GM12865 (cell line): ENCODE data around the gene R3HDML.
"Not testable (repeated sequence)": the region's sequence is repeated elsewhere in the genome, so short reads cannot be mapped to it uniquely, and the experiment has no call there.

Experiments used
- DNase-seq: peaks from one replicate; pipeline ENCODE4 v3.0.0; 2010; ENCODE audit warnings: low read depth
- H3K4me3 ChIP-seq: 2 replicates; pipeline ENCODE4 v1.5.1; 2011; ENCODE audit warnings: mild to moderate bottlenecking, low read depth, low read length, control low read depth
- CTCF ChIP-seq: IDR thresholded peaks from 2 replicates; pipeline ENCODE4 v1.5.1; 2011; ENCODE audit warnings: low read length, control low read depth, low read depth, inconsistent platforms; ENCODE audit not compliant: insufficient read depth; ENCODE audit errors: missing control alignments

Gene R3HDML, protein sequence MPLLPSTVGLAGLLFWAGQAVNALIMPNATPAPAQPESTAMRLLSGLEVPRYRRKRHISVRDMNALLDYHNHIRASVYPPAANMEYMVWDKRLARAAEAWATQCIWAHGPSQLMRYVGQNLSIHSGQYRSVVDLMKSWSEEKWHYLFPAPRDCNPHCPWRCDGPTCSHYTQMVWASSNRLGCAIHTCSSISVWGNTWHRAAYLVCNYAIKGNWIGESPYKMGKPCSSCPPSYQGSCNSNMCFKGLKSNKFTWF

DNA sequence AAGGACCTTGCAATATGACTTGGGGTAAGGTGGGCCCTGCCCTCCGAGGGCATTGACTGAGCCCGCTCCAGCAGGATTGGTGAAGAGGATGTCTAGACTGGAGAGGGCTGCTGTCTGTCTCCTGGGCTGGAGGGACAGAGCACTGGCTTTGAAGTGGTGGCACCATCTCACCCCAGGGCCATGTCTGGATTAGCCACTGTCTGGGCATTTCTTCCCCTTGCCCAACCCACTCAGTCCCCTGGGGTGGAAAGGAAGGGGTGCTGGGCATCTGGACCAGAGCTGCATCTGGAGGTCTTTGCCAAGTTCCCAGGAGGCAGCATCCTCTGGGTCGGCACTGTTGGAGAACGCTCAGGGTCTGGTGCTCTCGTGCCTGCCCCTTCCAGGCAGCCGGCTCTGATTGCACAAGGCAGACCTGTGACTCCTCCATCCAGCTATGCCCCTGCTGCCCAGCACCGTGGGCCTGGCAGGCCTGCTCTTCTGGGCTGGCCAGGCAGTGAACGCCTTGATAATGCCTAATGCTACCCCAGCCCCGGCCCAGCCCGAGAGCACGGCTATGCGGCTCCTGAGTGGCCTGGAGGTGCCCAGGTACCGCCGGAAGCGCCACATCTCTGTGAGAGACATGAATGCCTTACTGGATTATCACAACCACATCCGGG lies at the start of gene R3HDML:
Gene R3HDML (plus strand): TSS at position 319 of the 656 bp plus-strand sequence. CDS start 115 bp downstream, at position 434.
- H3K4me3 ChIP-seq = no peak within 1 kb of the TSS
- DNase-seq = no peak
- TF ChIP-seq CTCF = no peak

DNA sequence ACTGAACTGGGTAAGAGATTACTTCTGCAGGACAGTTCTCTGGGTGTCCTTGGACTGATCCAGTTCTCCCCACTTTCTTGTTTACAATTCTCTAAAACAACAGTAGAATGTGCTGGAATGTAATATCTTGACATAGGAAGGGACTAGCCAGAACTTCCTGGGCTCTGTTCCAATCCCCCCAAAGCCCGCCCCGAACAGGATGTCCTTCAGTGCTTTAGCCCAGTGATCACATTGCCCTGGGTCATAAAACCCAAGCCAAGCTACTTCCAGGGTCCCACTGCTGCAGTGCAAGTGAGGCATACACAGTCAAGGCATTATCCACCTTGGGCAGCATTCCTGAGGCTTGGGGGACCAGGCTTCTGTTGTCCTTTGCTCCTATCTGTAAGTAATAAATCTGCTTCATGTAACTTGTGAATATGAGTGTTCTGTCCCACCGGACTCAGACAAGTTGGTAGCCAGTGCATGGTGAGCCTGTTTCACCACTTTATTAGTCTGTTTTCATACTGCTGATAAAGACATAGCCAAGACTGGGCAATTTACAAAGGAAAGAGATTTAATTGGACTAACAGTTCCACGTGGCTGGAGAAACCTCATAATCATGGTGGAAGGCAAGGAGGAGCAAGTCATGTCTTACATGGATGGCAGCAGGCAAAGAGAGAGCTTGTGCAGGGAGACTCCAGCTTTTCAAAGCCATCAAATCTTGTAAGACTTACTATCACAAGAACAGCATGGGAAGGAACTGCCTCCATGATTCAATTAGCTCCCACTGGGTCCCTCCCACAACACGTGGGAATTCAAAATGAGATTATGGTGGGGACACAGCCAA lies 49.4 kb upstream of the R3HDML start:
- no peak for DNase-seq
- H3K4me3 ChIP-seq = no peak overlapping the region

DNA sequence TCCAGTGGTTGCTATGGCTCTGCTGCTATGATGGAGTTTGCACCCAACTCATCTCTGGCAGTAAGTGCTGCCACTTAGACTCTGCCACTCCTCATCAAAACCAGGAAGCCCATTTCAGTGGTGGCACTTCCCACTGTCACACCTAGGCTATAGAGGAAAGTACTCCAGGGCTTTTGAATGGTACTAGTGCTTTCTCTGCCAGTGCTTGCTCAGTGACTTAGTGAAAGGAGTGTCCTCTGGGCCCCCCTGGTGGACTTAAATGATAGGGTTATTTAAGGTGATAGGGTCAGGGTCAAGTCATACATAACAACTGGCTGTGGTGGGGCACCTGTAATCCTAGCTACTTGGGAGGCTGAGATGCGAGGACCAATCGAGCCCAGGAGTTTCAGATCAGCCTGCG lies 48.6 kb upstream of the R3HDML start:
- H3K4me3 ChIP-seq = no peak overlapping the region
- peak; percentile 10 for DNase-seq
- no peak for TF ChIP-seq CTCF

More for the DNA sequence above, 49.4 kb upstream of the R3HDML start:
- TF ChIP-seq CTCF = no peak

DNA sequence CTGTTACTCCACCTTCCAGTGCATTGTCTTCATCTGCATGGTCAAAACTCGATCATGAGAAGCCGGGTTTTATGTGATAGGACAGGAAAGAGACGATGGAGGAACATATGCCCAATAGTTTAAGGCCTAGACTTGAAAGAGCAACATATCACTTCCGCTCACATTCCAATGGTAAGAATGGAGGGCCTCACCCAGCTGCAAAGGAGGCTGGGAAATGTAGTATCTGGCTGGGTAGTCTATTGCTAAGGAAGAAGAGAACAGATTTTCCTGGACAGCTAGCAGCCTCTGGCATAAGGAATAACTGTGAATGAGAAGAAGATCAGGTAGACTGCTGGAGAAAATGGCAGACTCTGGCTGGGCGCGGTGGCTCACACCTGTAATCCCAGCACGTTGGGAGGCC lies 45.1 kb upstream of the R3HDML start:
- no peak overlapping the region for H3K4me3 ChIP-seq
- no peak for DNase-seq
- no peak for TF ChIP-seq CTCF

- no peak for TF ChIP-seq CTCF
- H3K4me3 ChIP-seq = no peak overlapping the region
- no peak for DNase-seq
Observed at GRCh38 chr20:44296011-44296410, 40.8 kb upstream of the R3HDML start.

GRCh38 chr20:44297721-44298120 lies 39.1 kb upstream of the R3HDML start:
- TF ChIP-seq CTCF = no peak
- H3K4me3 ChIP-seq = no peak overlapping the region
- no peak for DNase-seq

- not testable (repeated sequence) for DNase-seq
Observed at GRCh38 chr20:44299011-44299535, 37.8 kb upstream of the R3HDML start.

More at GRCh38 chr20:44299011-44299535, 37.8 kb upstream of the R3HDML start:
- H3K4me3 ChIP-seq = not testable (repeated sequence)
